Naive thymus-derived CD4-positive, alpha-beta T cell (primary cell): Measurements from ENCODE around the gene ADAMTS9. TPM values are rescaled to one million over a fixed set of nuclear protein-coding genes. Genes with fewer than 3 reads are reported as not detected.

Experiments used
- ATAC-seq: fragments of 150-1000 bp; cut with Tn5 transposase; 2 replicates; pipeline ENCODE4 v1.10.0; 2021; ENCODE audit warnings: mild to moderate bottlenecking, moderate library complexity
- CTCF ChIA-PET: fragments of 350-600 bp; sonication (Branson Sonifier 250); formaldehyde crosslinking; loops from one replicate; lab custom pipeline; 2021; ENCODE audit warnings: antibody characterized with exemption; lab: Charles Lee
- POLR2A ChIA-PET: fragments of 350-600 bp; sonication (Branson Sonifier 250); formaldehyde crosslinking; loops from one replicate; lab custom pipeline; 2021; ENCODE audit warnings: antibody characterized with exemption, inconsistent platforms; lab: Charles Lee
- DNase-seq, 9 donors: peaks; one replicate each; pipeline versions ENCODE4 v3.0.0 to v3.0.0-alpha.2; 2020 to 2022; ENCODE audit warnings: mixed read lengths in 1 of 9
- H3K27ac ChIP-seq: one replicate; pipeline ENCODE4 v1.7.0; 2013; ENCODE audit warnings: mild to moderate bottlenecking, low read depth, low read length, moderate library complexity
- H3K27me3 ChIP-seq, 2 donors: one replicate each; pipeline ENCODE4 v1.7.0; 2013; ENCODE audit warnings: low read length in 2 of 2, mild to moderate bottlenecking in 2 of 2, moderate library complexity in 2 of 2; ENCODE audit not compliant: control insufficient read depth in 2 of 2, insufficient read depth in 2 of 2
- H3K36me3 ChIP-seq, 3 experiments: 1 replicate in 2 of 3; 2 replicates in 1 of 3; pipeline ENCODE4 v1.7.0; 2013; ENCODE audit warnings: low read length in 3 of 3, mild to moderate bottlenecking in 3 of 3, moderate library complexity in 1 of 3; ENCODE audit not compliant: insufficient read depth in 3 of 3, control insufficient read depth in 2 of 3
- H3K4me1 ChIP-seq, 2 donors: one replicate each; pipeline ENCODE4 v1.7.0; 2013; ENCODE audit warnings: low read length in 2 of 2, mild to moderate bottlenecking in 2 of 2, moderate library complexity in 1 of 2; ENCODE audit not compliant: control insufficient read depth in 2 of 2, insufficient read depth in 2 of 2
- H3K4me3 ChIP-seq: 2 replicates; pipeline ENCODE4 v1.7.0; 2013; ENCODE audit warnings: mild to moderate bottlenecking, low read length
- H3K9me3 ChIP-seq, 3 experiments: 1 replicate in 2 of 3; 2 replicates in 1 of 3; pipeline ENCODE4 v1.7.0; 2013; ENCODE audit warnings: low read length in 3 of 3; ENCODE audit not compliant: control insufficient read depth in 2 of 3
- H3K27ac Mint-ChIP-seq, 9 donors: one replicate each; pipeline ENCODE4 v1.8.0; 2020 to 2022; ENCODE audit warnings: mixed read lengths in 9 of 9, mild to moderate bottlenecking in 8 of 9, moderate library complexity in 5 of 9, inconsistent platforms in 2 of 9
- H3K27me3 Mint-ChIP-seq, 5 donors: one replicate each; pipeline ENCODE4 v1.8.0; 2021 to 2022; ENCODE audit warnings: mixed read lengths in 5 of 5, mild to moderate bottlenecking in 1 of 5
- H3K36me3 Mint-ChIP-seq, 5 donors: one replicate each; pipeline ENCODE4 v1.8.0; 2020 to 2022; ENCODE audit warnings: mixed read lengths in 5 of 5, mild to moderate bottlenecking in 3 of 5, inconsistent platforms in 1 of 5
- H3K4me1 Mint-ChIP-seq, 7 donors: one replicate each; pipeline ENCODE4 v1.8.0; 2020 to 2022; ENCODE audit warnings: mixed read lengths in 7 of 7, mild to moderate bottlenecking in 3 of 7, inconsistent platforms in 1 of 7
- H3K4me3 Mint-ChIP-seq, 10 donors: one replicate each; pipeline ENCODE4 v1.8.0; 2020 to 2022; ENCODE audit warnings: mild to moderate bottlenecking in 10 of 10, mixed read lengths in 10 of 10, moderate library complexity in 6 of 10, inconsistent platforms in 2 of 10
- H3K9me3 Mint-ChIP-seq, 11 donors: one replicate each; pipeline ENCODE4 v1.8.0; 2020 to 2022; ENCODE audit warnings: mixed read lengths in 11 of 11, mild to moderate bottlenecking in 4 of 11, inconsistent platforms in 1 of 11, moderate library complexity in 1 of 11
- intact Hi-C, 2 donors: fragments of 100-400 bp; cut with micrococcal nuclease; formaldehyde crosslinking; loops; one replicate each; pipeline ENCODE4 v1.15.1; 2023
- polyA plus RNA-seq, 2 donors: library from polyadenylated mRNA; unstranded; fragments of 300-500 nt; fragmentation: Illumina TruSeq; gene quantifications; one replicate each; pipeline ENCODE4 v1.2.3, GENCODE V29; 2021
- total RNA-seq, 6 experiments: library from RNA in 5 of 6; stranded (reverse) in 5 of 6; gene quantifications; 1 replicate in 5 of 6; 2 replicates in 1 of 6; pipeline ENCODE4 v1.2.3 and lab custom pipeline; 2021 to 2026

Gene ADAMTS9
- total and polyA plus RNA-seq, 7 experiments from 2014 or later = not detected

GRCh38 chr3:64650715-64651114 lies 37.1 kb downstream of the ADAMTS9 start:
- ChIA-PET POLR2A (no interaction called here), CTCF (no interaction called here)
- intact Hi-C loops = no loop called here
- Mint-ChIP-seq H3K4me1 (no peaks in the 10 kb centered on the region), H3K4me3 (no peak overlapping the region), H3K36me3 (no peaks in the 10 kb centered on the region), H3K27ac (no peak overlapping the region), H3K27me3 (no peaks in the 10 kb centered on the region), H3K9me3 (peaks cover 0 to 3% (median 0%) of the 10 kb centered on the region in 11 donors)
- DNase-seq (no peak), ATAC-seq (no peak)
- Histone ChIP-seq H3K4me1 (no peaks in the 10 kb centered on the region), H3K9me3 (no peaks in the 10 kb centered on the region), H3K27ac (no peak overlapping the region), H3K27me3 (no peaks in the 10 kb centered on the region), H3K4me3 (no peak overlapping the region), H3K36me3 (no peaks in the 10 kb centered on the region)

GRCh38 chr3:64650096-64650622 lies 37.6 kb downstream of the ADAMTS9 start:
- no peak overlapping the region for H3K4me3 ChIP-seq
- Mint-ChIP-seq H3K9me3 (peaks cover 0 to 3% (median 0%) of the 10 kb centered on the region in 11 donors), H3K27me3 (no peaks in the 10 kb centered on the region), H3K36me3 (no peaks in the 10 kb centered on the region), H3K4me3 (no peak overlapping the region), H3K4me1 (no peaks in the 10 kb centered on the region), H3K27ac (no peak overlapping the region)
- ATAC-seq (no peak), DNase-seq (no peak)
- intact Hi-C loops = no loop called here
- no peaks in the 10 kb centered on the region for H3K9me3 ChIP-seq
- H3K36me3 ChIP-seq = no peaks in the 10 kb centered on the region
- ChIA-PET POLR2A (no interaction called here), CTCF (interaction anchor here (0.7 kb wide), 2 partner anchors 11 to 328 kb away, joined by 3 read pairs; no protein-coding TSS in a partner anchor)
- H3K4me1 ChIP-seq = no peaks in the 10 kb centered on the region
- no peaks in the 10 kb centered on the region for H3K27me3 ChIP-seq
- H3K27ac ChIP-seq = no peak overlapping the region

- Mint-ChIP-seq H3K27me3 (no peaks in the 10 kb centered on the region), H3K27ac (no peak overlapping the region), H3K36me3 (no peaks in the 10 kb centered on the region), H3K4me3 (no peak overlapping the region), H3K4me1 (no peaks in the 10 kb centered on the region), H3K9me3 (peaks cover 0 to 4% (median 0%) of the 10 kb centered on the region in 11 donors)
- H3K36me3 ChIP-seq = no peaks in the 10 kb centered on the region
- no peaks in the 10 kb centered on the region for H3K4me1 ChIP-seq
- CTCF ChIA-PET = interaction anchor here (0.7 kb wide), 2 partner anchors 10 to 329 kb away, joined by 3 read pairs; no protein-coding TSS in a partner anchor
- DNase-seq = no peak
- no peak overlapping the region for H3K4me3 ChIP-seq
- no peaks in the 10 kb centered on the region for H3K9me3 ChIP-seq
- POLR2A ChIA-PET = no interaction called here
- H3K27me3 ChIP-seq = no peaks in the 10 kb centered on the region
- no peak for ATAC-seq
- intact Hi-C loops = no loop called here
- no peak overlapping the region for H3K27ac ChIP-seq
Measured at GRCh38 chr3:64648927-64649906, 38.6 kb downstream of the ADAMTS9 start.

- no peaks in the 10 kb centered on the region for H3K36me3 ChIP-seq
- ATAC-seq = no peak
- Mint-ChIP-seq H3K27me3 (no peaks in the 10 kb centered on the region), H3K9me3 (peaks cover 0 to 7% (median 0%) of the 10 kb centered on the region in 11 donors), H3K4me1 (no peaks in the 10 kb centered on the region), H3K4me3 (no peak overlapping the region), H3K36me3 (no peaks in the 10 kb centered on the region), H3K27ac (no peak overlapping the region)
- intact Hi-C loops = no loop called here
- H3K27me3 ChIP-seq = no peaks in the 10 kb centered on the region
- DNase-seq = no peak
- ChIA-PET CTCF (no interaction called here), POLR2A (no interaction called here)
- no peaks in the 10 kb centered on the region for H3K4me1 ChIP-seq
- no peak overlapping the region for H3K4me3 ChIP-seq
- H3K27ac ChIP-seq = no peak overlapping the region
- peaks cover 0 to 3% (median 0%) of the 10 kb centered on the region in 3 experiments for H3K9me3 ChIP-seq
Measured at GRCh38 chr3:64647825-64648224, 40.0 kb downstream of the ADAMTS9 start.

GRCh38 chr3:64645243-64645642 lies 42.6 kb downstream of the ADAMTS9 start:
- H3K4me1 ChIP-seq = no peaks in the 10 kb centered on the region
- ChIA-PET CTCF (no interaction called here), POLR2A (no interaction called here)
- peaks cover 0 to 3% (median 0%) of the 10 kb centered on the region in 3 experiments for H3K9me3 ChIP-seq
- no peaks in the 10 kb centered on the region for H3K27me3 ChIP-seq
- H3K27ac Mint-ChIP-seq = no peak overlapping the region
- ATAC-seq (no peak), DNase-seq (no peak)
- H3K27me3 Mint-ChIP-seq = no peaks in the 10 kb centered on the region
- no peak overlapping the region for H3K27ac ChIP-seq
- no peak overlapping the region for H3K4me3 Mint-ChIP-seq
- intact Hi-C loops = no loop called here
- H3K4me3 ChIP-seq = no peak overlapping the region
- peaks cover 0 to 7% (median 0%) of the 10 kb centered on the region in 11 donors for H3K9me3 Mint-ChIP-seq
- no peaks in the 10 kb centered on the region for H3K36me3 ChIP-seq
- H3K36me3 Mint-ChIP-seq = no peaks in the 10 kb centered on the region
- H3K4me1 Mint-ChIP-seq = no peaks in the 10 kb centered on the region

- intact Hi-C loops = no loop called here
- Mint-ChIP-seq H3K4me1 (no peaks in the 10 kb centered on the region), H3K27me3 (no peaks in the 10 kb centered on the region), H3K27ac (no peak overlapping the region), H3K9me3 (peaks cover 0 to 7% (median 0%) of the 10 kb centered on the region in 11 donors), H3K36me3 (no peaks in the 10 kb centered on the region), H3K4me3 (no peak overlapping the region)
- DNase-seq (no peak), ATAC-seq (no peak)
- Histone ChIP-seq H3K36me3 (no peaks in the 10 kb centered on the region), H3K27me3 (no peaks in the 10 kb centered on the region), H3K27ac (no peak overlapping the region), H3K4me1 (no peaks in the 10 kb centered on the region), H3K4me3 (no peak overlapping the region), H3K9me3 (peaks cover 0 to 3% (median 0%) of the 10 kb centered on the region in 3 experiments)
- ChIA-PET POLR2A (no interaction called here), CTCF (no interaction called here)
Measured at GRCh38 chr3:64644483-64644882, 43.3 kb downstream of the ADAMTS9 start.
